Measurements from ENCODE around the gene TPST1. TPM values are rescaled to one million over a fixed set of nuclear protein-coding genes. Genes with fewer than 3 reads are reported as not detected.

TPST1 gene
- total RNA-seq, 2 experiments from 2014 or later = 0.67 to 0.79 TPM

- no peaks in the 10 kb centered on the region for H3K27me3 Mint-ChIP-seq
- H3K9me3 Mint-ChIP-seq = no peaks in the 10 kb centered on the region
- no peaks in the 10 kb centered on the region for H3K4me1 Mint-ChIP-seq
- ChIA-PET CTCF (interaction anchor here (0.6 to 0.7 kb wide), 4 partner anchors 16 to 419 kb away, joined by 3 to 6 read pairs (median 4); no protein-coding TSS in a partner anchor), POLR2A (no interaction called here)
- H3K36me3 Mint-ChIP-seq (ENCODE audit: low read depth) = no peaks in the 10 kb centered on the region
- no peak overlapping the region for H3K4me3 Mint-ChIP-seq
- H3K27ac Mint-ChIP-seq = no peak overlapping the region
- no peak for DNase-seq
Observed at GRCh38 chr7:66176914-66177313, 28.2 kb upstream of the TPST1 start.

GRCh38 chr7:66178258-66178657, 26.9 kb upstream of the TPST1 start:
- Mint-ChIP-seq H3K27me3 (no peaks in the 10 kb centered on the region), H3K4me3 (no peak overlapping the region), H3K9me3 (no peaks in the 10 kb centered on the region), H3K4me1 (no peaks in the 10 kb centered on the region), H3K36me3 (ENCODE audit: low read depth) (no peaks in the 10 kb centered on the region), H3K27ac (no peak overlapping the region)
- no peak for DNase-seq
- POLR2A ChIA-PET = no interaction called here
- CTCF ChIA-PET = no interaction called here

- H3K9me3 Mint-ChIP-seq = no peaks in the 10 kb centered on the region
- H3K27me3 Mint-ChIP-seq = no peaks in the 10 kb centered on the region
- ChIA-PET CTCF (no interaction called here), POLR2A (no interaction called here)
- H3K4me1 Mint-ChIP-seq = no peaks in the 10 kb centered on the region
- no peak for DNase-seq
- H3K36me3 Mint-ChIP-seq (ENCODE audit: low read depth) = no peaks in the 10 kb centered on the region
- no peak overlapping the region for H3K4me3 Mint-ChIP-seq
- no peak overlapping the region for H3K27ac Mint-ChIP-seq
Observed at GRCh38 chr7:66181329-66181728, 23.8 kb upstream of the TPST1 start.

- DNase-seq = no peak
- H3K9me3 Mint-ChIP-seq = no peaks in the 10 kb centered on the region
- H3K36me3 Mint-ChIP-seq (ENCODE audit: low read depth) = no peaks in the 10 kb centered on the region
- POLR2A ChIA-PET = no interaction called here
- CTCF ChIA-PET = no interaction called here
- H3K4me3 Mint-ChIP-seq = no peak overlapping the region
- H3K27ac Mint-ChIP-seq = no peak overlapping the region
- no peaks in the 10 kb centered on the region for H3K4me1 Mint-ChIP-seq
- H3K27me3 Mint-ChIP-seq = no peaks in the 10 kb centered on the region
Observed at GRCh38 chr7:66181845-66182244, 23.3 kb upstream of the TPST1 start.

- no peak for DNase-seq
- POLR2A ChIA-PET = no interaction called here
- no peaks in the 10 kb centered on the region for H3K27me3 Mint-ChIP-seq
- no peaks in the 10 kb centered on the region for H3K9me3 Mint-ChIP-seq
- H3K4me1 Mint-ChIP-seq = no peaks in the 10 kb centered on the region
- H3K36me3 Mint-ChIP-seq (ENCODE audit: low read depth) = no peaks in the 10 kb centered on the region
- CTCF ChIA-PET = no interaction called here
- no peak overlapping the region for H3K4me3 Mint-ChIP-seq
- no peak overlapping the region for H3K27ac Mint-ChIP-seq
Observed at GRCh38 chr7:66182920-66183319, 22.2 kb upstream of the TPST1 start.

- Mint-ChIP-seq H3K4me1 (no peaks in the 10 kb centered on the region), H3K4me3 (no peak overlapping the region), H3K27me3 (no peaks in the 10 kb centered on the region), H3K36me3 (ENCODE audit: low read depth) (no peaks in the 10 kb centered on the region), H3K9me3 (no peaks in the 10 kb centered on the region), H3K27ac (no peak overlapping the region)
- no peak for DNase-seq
- ChIA-PET CTCF (no interaction called here), POLR2A (no interaction called here)
Observed at GRCh38 chr7:66183700-66184099, 21.4 kb upstream of the TPST1 start.

GRCh38 chr7:66185680-66186187, 19.4 kb upstream of the TPST1 start:
- Mint-ChIP-seq H3K4me3 (no peak overlapping the region), H3K27ac (no peak overlapping the region), H3K27me3 (no peaks in the 10 kb centered on the region), H3K4me1 (no peaks in the 10 kb centered on the region), H3K9me3 (no peaks in the 10 kb centered on the region), H3K36me3 (ENCODE audit: low read depth) (no peaks in the 10 kb centered on the region)
- DNase-seq = no peak
- CTCF ChIA-PET = interaction anchor here (0.7 kb wide), 1 partner anchor 15 kb away, joined by 4 read pairs; no protein-coding TSS in a partner anchor
- POLR2A ChIA-PET = no interaction called here

- Mint-ChIP-seq H3K27ac (no peak overlapping the region), H3K36me3 (ENCODE audit: low read depth) (no peaks in the 10 kb centered on the region), H3K9me3 (no peaks in the 10 kb centered on the region), H3K4me3 (no peak overlapping the region), H3K27me3 (no peaks in the 10 kb centered on the region), H3K4me1 (no peaks in the 10 kb centered on the region)
- CTCF ChIA-PET = interaction anchor here (0.6 kb wide), 1 partner anchor 140 kb away, joined by 3 read pairs; no protein-coding TSS in a partner anchor
- DNase-seq = no peak
- POLR2A ChIA-PET = no interaction called here
Observed at GRCh38 chr7:66186991-66187390, 18.1 kb upstream of the TPST1 start.

GRCh38 chr7:66187905-66188304, 17.2 kb upstream of the TPST1 start:
- no peaks in the 10 kb centered on the region for H3K4me1 Mint-ChIP-seq
- no peak overlapping the region for H3K27ac Mint-ChIP-seq
- POLR2A ChIA-PET = no interaction called here
- DNase-seq = no peak
- no peak overlapping the region for H3K4me3 Mint-ChIP-seq
- CTCF ChIA-PET = interaction anchor here (0.7 kb wide), 1 partner anchor 31 kb away, joined by 3 read pairs; no protein-coding TSS in a partner anchor
- no peaks in the 10 kb centered on the region for H3K36me3 Mint-ChIP-seq (ENCODE audit: low read depth)
- no peaks in the 10 kb centered on the region for H3K27me3 Mint-ChIP-seq
- no peaks in the 10 kb centered on the region for H3K9me3 Mint-ChIP-seq

GRCh38 chr7:66188645-66189044, 16.5 kb upstream of the TPST1 start:
- Mint-ChIP-seq H3K27me3 (no peaks in the 10 kb centered on the region), H3K36me3 (ENCODE audit: low read depth) (no peaks in the 10 kb centered on the region), H3K4me3 (no peak overlapping the region), H3K9me3 (no peaks in the 10 kb centered on the region), H3K4me1 (no peaks in the 10 kb centered on the region), H3K27ac (no peak overlapping the region)
- ChIA-PET POLR2A (no interaction called here), CTCF (interaction anchor here (0.7 kb wide), 1 partner anchor 31 kb away, joined by 3 read pairs; no protein-coding TSS in a partner anchor)
- no peak for DNase-seq

- H3K27ac Mint-ChIP-seq = no peak overlapping the region
- no peak for DNase-seq
- no peak overlapping the region for H3K4me3 Mint-ChIP-seq
- POLR2A ChIA-PET = no interaction called here
- H3K36me3 Mint-ChIP-seq (ENCODE audit: low read depth) = no peaks in the 10 kb centered on the region
- CTCF ChIA-PET = no interaction called here
- no peaks in the 10 kb centered on the region for H3K9me3 Mint-ChIP-seq
- no peaks in the 10 kb centered on the region for H3K4me1 Mint-ChIP-seq
- H3K27me3 Mint-ChIP-seq = no peaks in the 10 kb centered on the region
Observed at GRCh38 chr7:66189695-66190503, 15.2 kb upstream of the TPST1 start.

- Mint-ChIP-seq H3K27ac (no peak overlapping the region), H3K4me3 (no peak overlapping the region), H3K4me1 (no peaks in the 10 kb centered on the region), H3K36me3 (ENCODE audit: low read depth) (no peaks in the 10 kb centered on the region), H3K27me3 (no peaks in the 10 kb centered on the region), H3K9me3 (no peaks in the 10 kb centered on the region)
- CTCF ChIA-PET = interaction anchor here (0.7 kb wide), 1 partner anchor 1839 kb away, joined by 3 read pairs; no protein-coding TSS in a partner anchor
- POLR2A ChIA-PET = no interaction called here
- DNase-seq = no peak
Observed at GRCh38 chr7:66190504-66190857, 14.7 kb upstream of the TPST1 start.

GRCh38 chr7:66193146-66193725, 11.9 kb upstream of the TPST1 start:
- Mint-ChIP-seq H3K9me3 (no peaks in the 10 kb centered on the region), H3K4me3 (no peak overlapping the region), H3K27ac (no peak overlapping the region), H3K4me1 (no peaks in the 10 kb centered on the region), H3K27me3 (no peaks in the 10 kb centered on the region), H3K36me3 (ENCODE audit: low read depth) (no peaks in the 10 kb centered on the region)
- ChIA-PET CTCF (interaction anchor here (1.0 kb wide), 1 partner anchor 16 kb away, joined by 6 read pairs; no protein-coding TSS in a partner anchor), POLR2A (no interaction called here)
- no peak for DNase-seq

All from activated CD4-positive, alpha-beta T cell treated with anti-CD3 and anti-CD28 coated beads, Interleukin-2, amount 10 ng/mL, durations not matched to agents 7 days and 5 days (primary cell).